Activated CD8-positive, alpha-beta memory T cell treated with anti-CD3 and anti-CD28 coated beads, Interleukin-2, amount 10 ng/mL, durations not matched to agents 7 days and 5 days (primary cell): ENCODE measurements around the gene GDA. TPM values are rescaled to one million over a fixed set of nuclear protein-coding genes. Genes with fewer than 3 reads are reported as not detected.

Experiments used
- ATAC-seq: fragments of 150-1000 bp; cut with Tn5 transposase; one replicate; pipeline ENCODE4 v1.10.0; 2021; ENCODE audit warnings: moderate library complexity
- CTCF ChIA-PET: fragments of 350-600 bp; sonication (Branson Sonifier 250); formaldehyde crosslinking; loops from one replicate; lab custom pipeline; 2021; ENCODE audit warnings: antibody characterized with exemption; lab: Charles Lee
- DNase-seq: peaks from one replicate; pipeline ENCODE4 v3.0.0-alpha.2; 2020
- H3K27ac Mint-ChIP-seq: one replicate; pipeline ENCODE4 v1.8.0; 2021; ENCODE audit warnings: mild to moderate bottlenecking, mixed read lengths
- H3K27me3 Mint-ChIP-seq: one replicate; pipeline ENCODE4 v1.8.0; 2021; ENCODE audit warnings: mixed read lengths
- H3K36me3 Mint-ChIP-seq: one replicate; pipeline ENCODE4 v1.8.0; 2021; ENCODE audit warnings: mild to moderate bottlenecking, mixed read lengths
- H3K4me1 Mint-ChIP-seq: one replicate; pipeline ENCODE4 v1.8.0; 2021; ENCODE audit warnings: mixed read lengths
- H3K4me3 Mint-ChIP-seq: one replicate; pipeline ENCODE4 v1.8.0; 2021; ENCODE audit warnings: mild to moderate bottlenecking, moderate library complexity, mixed read lengths
- H3K9me3 Mint-ChIP-seq: one replicate; pipeline ENCODE4 v1.8.0; 2022; ENCODE audit warnings: low read depth, mixed read lengths
- total RNA-seq, 2 experiments: library from RNA; stranded (reverse); gene quantifications; one replicate each; pipeline ENCODE4 v1.2.3, GENCODE V29; 2021

The GDA gene
- total RNA-seq, 2 experiments from 2014 or later: not detected

DNA sequence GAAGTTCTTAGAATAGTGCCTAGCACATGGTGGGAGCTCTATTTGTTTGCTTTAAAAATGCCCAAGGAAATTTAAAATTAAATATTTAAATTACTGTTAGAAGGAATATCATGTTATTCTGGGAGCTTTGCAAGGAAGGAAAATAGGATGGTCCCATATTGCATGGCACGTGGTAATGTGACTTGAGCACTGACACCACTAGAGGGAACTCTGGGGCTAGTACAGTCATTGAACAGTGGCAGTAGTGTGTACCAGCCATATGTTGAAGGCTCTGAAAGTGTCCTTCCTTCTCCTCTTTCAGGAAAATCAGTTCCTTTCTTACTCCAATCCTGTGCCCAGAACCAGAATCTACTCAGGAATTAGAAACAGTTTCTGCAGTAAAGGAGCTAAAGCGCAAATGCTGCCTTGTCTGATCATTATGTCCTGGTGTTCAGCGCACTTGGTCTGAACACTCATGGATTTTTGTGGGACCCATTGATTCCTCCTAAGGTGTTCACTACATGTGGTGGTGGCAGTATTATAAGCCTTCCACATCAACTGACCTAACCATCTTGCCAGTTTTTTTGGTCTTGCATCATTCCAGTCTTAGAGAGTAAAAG lies 54.1 kb downstream of the GDA start:
- no peak for DNase-seq
- no peaks in the 10 kb centered on the region for H3K36me3 Mint-ChIP-seq
- ATAC-seq: no peak
- no peak overlapping the region for H3K4me3 Mint-ChIP-seq
- no peaks in the 10 kb centered on the region for H3K4me1 Mint-ChIP-seq
- peaks cover 5% of the 10 kb centered on the region for H3K27me3 Mint-ChIP-seq
- H3K9me3 Mint-ChIP-seq: no peaks in the 10 kb centered on the region
- CTCF ChIA-PET: interaction anchor here (1.3 kb wide), 1 partner anchor 39 kb away, joined by 3 read pairs; no protein-coding TSS in a partner anchor
- no peak overlapping the region for H3K27ac Mint-ChIP-seq

DNA sequence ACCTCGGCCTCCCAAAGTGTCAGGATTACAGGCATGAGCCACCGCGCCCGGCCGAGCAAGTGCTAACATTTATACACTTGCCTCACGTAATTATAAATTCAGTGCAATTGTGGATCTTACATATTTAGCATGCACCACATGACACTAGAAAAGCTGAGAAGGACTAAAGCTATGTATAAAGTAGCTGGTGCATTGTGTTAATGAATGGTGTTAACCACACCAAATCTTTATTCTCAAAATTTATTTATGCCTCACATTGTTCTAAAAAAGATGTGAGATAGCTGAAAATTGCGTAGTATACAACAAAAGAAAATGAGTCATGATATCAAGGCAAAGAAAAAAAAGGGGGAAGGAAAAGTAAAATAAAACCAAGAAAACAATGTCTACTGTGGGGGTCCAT lies 54.8 kb downstream of the GDA start:
- peaks cover 5% of the 10 kb centered on the region for H3K27me3 Mint-ChIP-seq
- no peak overlapping the region for H3K4me3 Mint-ChIP-seq
- CTCF ChIA-PET: interaction anchor here (1.3 kb wide), 1 partner anchor 38 kb away, joined by 3 read pairs; no protein-coding TSS in a partner anchor
- no peak overlapping the region for H3K27ac Mint-ChIP-seq
- H3K9me3 Mint-ChIP-seq: no peaks in the 10 kb centered on the region
- DNase-seq: no peak
- ATAC-seq: no peak
- no peaks in the 10 kb centered on the region for H3K36me3 Mint-ChIP-seq
- no peaks in the 10 kb centered on the region for H3K4me1 Mint-ChIP-seq

DNA sequence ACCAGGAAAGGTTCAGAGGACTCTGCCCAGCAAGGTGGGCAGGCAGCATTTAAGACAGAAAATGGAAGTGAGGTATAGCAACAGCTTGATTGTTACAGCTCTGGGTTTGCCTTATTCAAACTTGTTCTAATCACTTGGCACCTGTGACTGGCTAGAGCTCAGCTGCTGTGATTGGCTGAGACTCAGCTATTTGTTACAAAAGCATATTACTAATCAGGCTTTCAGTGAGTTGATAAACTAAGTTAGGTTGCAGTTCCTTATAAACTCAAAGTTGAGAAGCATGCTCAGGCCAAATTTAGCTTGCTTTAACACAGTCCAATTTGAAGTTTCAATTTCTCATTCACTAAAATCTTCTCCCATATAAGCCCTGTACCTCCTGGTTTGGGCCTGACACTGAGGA lies 56.3 kb downstream of the GDA start:
- CTCF ChIA-PET: interaction anchor here (1.3 kb wide), 1 partner anchor 167 kb away, joined by 4 read pairs; no protein-coding TSS in a partner anchor

DNA sequence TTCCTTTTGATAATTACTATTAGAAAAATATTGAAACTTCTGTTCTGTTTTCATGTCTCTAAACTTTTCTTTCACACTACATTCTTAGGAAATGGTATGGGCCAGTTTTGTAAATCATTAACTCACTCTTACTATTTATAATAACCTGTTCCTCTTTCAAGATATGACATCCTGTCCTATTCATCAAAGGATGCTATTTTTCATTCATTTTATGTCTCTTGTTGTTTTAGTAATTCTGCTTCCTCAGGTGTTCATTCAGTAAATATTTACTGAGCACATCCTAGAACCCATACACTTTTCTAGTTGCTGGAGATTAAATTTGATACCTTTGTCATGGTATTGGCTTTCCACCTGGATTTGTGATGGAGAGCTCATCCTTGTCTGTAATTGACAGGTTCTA lies 58.0 kb downstream of the GDA start:
- H3K4me1 Mint-ChIP-seq: no peaks in the 10 kb centered on the region
- CTCF ChIA-PET: no interaction called here
- H3K9me3 Mint-ChIP-seq: no peaks in the 10 kb centered on the region
- no peak for ATAC-seq
- H3K27me3 Mint-ChIP-seq: peaks cover 13% of the 10 kb centered on the region
- H3K4me3 Mint-ChIP-seq: no peak overlapping the region
- no peak for DNase-seq
- no peaks in the 10 kb centered on the region for H3K36me3 Mint-ChIP-seq
- H3K27ac Mint-ChIP-seq: no peak overlapping the region

More for the DNA sequence above, 56.3 kb downstream of the GDA start:
- H3K4me1 Mint-ChIP-seq: no peaks in the 10 kb centered on the region
- H3K27me3 Mint-ChIP-seq: peaks cover 8% of the 10 kb centered on the region
- H3K36me3 Mint-ChIP-seq: no peaks in the 10 kb centered on the region
- H3K27ac Mint-ChIP-seq: no peak overlapping the region
- no peak overlapping the region for H3K4me3 Mint-ChIP-seq
- no peaks in the 10 kb centered on the region for H3K9me3 Mint-ChIP-seq
- DNase-seq (no peak), ATAC-seq (no peak)

DNA sequence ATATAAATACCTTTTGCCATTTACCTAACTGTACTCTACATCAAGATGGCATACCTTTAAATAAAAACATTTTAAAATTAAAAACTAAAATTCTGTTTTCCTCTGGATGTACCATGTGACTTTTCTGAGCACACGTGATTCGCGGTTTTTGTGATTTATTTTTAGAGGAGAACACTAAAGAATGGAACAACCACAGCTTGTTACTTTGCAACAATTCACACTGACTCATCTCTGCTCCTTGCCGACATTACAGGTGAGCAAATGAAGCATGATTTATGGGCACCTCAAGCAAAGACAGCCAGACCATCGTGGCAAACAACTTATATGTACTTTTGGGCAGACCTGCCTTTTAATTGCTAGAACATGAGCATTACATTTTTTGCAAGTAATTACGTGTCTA lies 61.3 kb downstream of the GDA start:
- no peak for ATAC-seq
- CTCF ChIA-PET: no interaction called here
- H3K4me1 Mint-ChIP-seq: no peaks in the 10 kb centered on the region
- DNase-seq: no peak
- no peak overlapping the region for H3K27ac Mint-ChIP-seq
- H3K36me3 Mint-ChIP-seq: no peaks in the 10 kb centered on the region
- H3K27me3 Mint-ChIP-seq: peaks cover 13% of the 10 kb centered on the region
- no peaks in the 10 kb centered on the region for H3K9me3 Mint-ChIP-seq
- H3K4me3 Mint-ChIP-seq: no peak overlapping the region

DNA sequence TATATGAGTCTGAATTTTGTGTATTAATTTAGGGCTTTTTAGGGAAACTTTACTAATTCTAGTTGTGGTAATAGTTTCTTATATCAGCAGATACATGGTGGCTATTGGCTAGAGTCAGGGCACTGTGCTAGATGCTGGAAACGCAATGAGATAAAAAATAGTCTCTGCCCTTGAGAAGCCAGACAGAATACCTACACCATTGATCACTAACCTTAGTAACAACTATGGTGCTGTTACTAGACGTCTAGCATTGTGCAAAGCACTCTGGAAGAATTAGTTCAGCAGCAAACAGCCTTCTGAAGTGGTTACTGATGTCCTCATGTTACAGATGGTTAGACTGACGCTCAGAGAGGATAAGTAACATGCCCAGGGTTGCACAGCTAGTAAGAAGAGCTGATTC lies 61.8 kb downstream of the GDA start:
- Mint-ChIP-seq H3K4me3 (no peak overlapping the region), H3K4me1 (no peaks in the 10 kb centered on the region), H3K27me3 (peaks cover 13% of the 10 kb centered on the region), H3K27ac (no peak overlapping the region), H3K9me3 (no peaks in the 10 kb centered on the region), H3K36me3 (no peaks in the 10 kb centered on the region)
- DNase-seq (no peak), ATAC-seq (no peak)
- CTCF ChIA-PET: no interaction called here

DNA sequence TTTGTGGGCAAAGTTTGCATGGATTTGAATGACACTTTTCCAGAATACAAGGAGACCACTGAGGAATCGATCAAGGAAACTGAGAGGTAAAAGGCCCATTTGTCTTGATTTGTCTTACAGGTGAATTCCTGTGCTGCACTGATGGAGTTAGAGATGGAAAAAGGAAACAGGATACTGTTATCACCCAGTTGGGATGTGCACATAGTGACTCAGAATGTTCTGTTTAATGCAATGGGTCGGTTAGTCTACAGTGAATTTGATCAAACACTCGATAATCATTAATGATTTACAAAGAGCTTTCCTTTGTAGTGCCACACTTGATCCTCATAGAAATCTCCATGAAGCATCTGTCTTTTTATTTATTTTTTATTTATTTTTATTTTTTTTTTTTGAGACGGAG lies 64.7 kb downstream of the GDA start:
- no peak overlapping the region for H3K4me3 Mint-ChIP-seq
- CTCF ChIA-PET: no interaction called here
- ATAC-seq (no peak), DNase-seq (no peak)
- no peaks in the 10 kb centered on the region for H3K4me1 Mint-ChIP-seq
- no peaks in the 10 kb centered on the region for H3K9me3 Mint-ChIP-seq
- no peak overlapping the region for H3K27ac Mint-ChIP-seq
- no peaks in the 10 kb centered on the region for H3K36me3 Mint-ChIP-seq
- peaks cover 10% of the 10 kb centered on the region for H3K27me3 Mint-ChIP-seq

DNA sequence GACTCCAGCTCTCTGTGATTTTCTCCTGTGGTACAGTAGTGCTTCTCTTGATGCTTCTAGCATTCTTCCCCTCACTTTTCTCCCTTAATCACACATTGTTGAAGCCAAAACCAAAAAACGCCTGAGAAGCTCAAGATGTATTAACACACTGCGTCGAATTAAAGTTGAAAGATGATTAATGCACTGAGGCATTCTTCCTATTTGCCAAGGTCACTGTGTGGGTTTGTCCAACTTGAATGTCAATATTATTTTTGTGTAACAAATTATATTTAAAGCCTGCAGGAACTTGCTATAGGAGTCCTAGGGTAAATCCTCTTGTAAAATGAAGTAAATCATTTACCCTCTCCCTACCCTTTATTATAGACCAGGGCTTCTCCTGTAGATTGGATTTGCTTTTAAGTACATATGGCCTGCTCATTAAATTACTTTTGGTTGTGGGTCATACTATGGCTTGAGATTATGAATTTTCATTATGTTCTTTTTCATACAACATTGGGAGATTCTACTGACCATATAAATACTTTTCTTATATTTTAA lies 68.1 kb downstream of the GDA start:
- CTCF ChIA-PET: no interaction called here
- H3K36me3 Mint-ChIP-seq: no peaks in the 10 kb centered on the region
- no peak for ATAC-seq

DNA sequence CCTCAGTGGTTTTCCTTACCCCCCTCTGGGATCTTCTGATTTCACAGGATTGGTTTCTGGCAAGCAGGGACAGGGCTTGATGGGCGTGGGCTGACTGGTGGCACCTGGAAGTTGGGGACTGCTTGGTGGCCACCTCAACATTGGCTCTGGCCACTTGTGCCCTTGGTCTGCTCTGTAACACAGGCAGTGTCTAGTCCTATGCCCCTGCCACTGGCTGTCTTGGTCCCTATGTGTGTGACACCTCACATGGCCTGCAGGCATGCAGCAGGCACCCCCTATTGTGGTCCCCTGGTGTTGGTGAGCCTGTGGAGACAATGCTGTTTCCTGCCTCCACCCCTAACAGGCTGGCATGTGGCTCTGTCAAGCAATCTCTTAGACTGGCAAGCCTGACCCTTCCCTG lies 71.3 kb downstream of the GDA start:
- Mint-ChIP-seq H3K4me3 (no peak overlapping the region), H3K36me3 (no peaks in the 10 kb centered on the region), H3K27me3 (peaks cover 7% of the 10 kb centered on the region), H3K9me3 (no peaks in the 10 kb centered on the region), H3K4me1 (no peaks in the 10 kb centered on the region), H3K27ac (no peak overlapping the region)
- DNase-seq (no peak), ATAC-seq (no peak)
- CTCF ChIA-PET: no interaction called here

More for the DNA sequence above, 68.1 kb downstream of the GDA start:
- Mint-ChIP-seq H3K4me1 (no peaks in the 10 kb centered on the region), H3K27ac (no peak overlapping the region), H3K4me3 (no peak overlapping the region), H3K9me3 (no peaks in the 10 kb centered on the region), H3K27me3 (peaks cover 3% of the 10 kb centered on the region)
- DNase-seq: no peak

DNA sequence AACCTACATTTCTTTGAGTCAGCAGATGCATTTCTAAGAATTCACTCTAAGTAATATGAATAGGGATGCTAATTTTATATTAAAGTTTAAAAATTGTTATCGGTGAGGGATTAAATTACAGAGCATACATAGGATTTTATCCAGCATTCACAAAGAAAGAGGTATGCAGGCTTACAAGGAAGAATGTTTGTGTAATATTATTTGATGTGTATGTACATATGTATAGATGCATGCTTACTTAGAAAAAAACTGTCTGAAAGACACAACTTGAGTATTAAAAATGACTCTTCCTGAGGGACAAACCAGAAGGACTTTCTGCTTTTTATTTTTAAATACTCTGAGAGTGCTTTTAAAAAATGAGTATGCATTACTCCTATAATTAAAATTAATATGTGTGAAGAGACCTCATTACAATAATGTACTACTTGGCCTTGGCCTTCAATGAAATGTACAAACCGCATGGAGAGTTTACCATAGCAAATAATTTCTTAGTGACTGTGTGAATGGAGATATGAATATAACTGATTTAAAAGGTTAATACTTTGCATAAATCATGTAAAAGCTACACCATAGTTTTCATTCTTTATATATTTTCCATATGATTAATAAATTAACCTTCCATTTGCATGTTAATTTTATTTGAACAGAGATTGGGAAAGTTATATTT lies 77.0 kb downstream of the GDA start:
- H3K4me3 Mint-ChIP-seq: no peak overlapping the region
- DNase-seq (no peak), ATAC-seq (no peak)
- H3K4me1 Mint-ChIP-seq: no peaks in the 10 kb centered on the region
- H3K36me3 Mint-ChIP-seq: no peaks in the 10 kb centered on the region
- H3K9me3 Mint-ChIP-seq: no peaks in the 10 kb centered on the region
- H3K27ac Mint-ChIP-seq: no peak overlapping the region
- H3K27me3 Mint-ChIP-seq: peaks cover 7% of the 10 kb centered on the region
- CTCF ChIA-PET: no interaction called here

DNA sequence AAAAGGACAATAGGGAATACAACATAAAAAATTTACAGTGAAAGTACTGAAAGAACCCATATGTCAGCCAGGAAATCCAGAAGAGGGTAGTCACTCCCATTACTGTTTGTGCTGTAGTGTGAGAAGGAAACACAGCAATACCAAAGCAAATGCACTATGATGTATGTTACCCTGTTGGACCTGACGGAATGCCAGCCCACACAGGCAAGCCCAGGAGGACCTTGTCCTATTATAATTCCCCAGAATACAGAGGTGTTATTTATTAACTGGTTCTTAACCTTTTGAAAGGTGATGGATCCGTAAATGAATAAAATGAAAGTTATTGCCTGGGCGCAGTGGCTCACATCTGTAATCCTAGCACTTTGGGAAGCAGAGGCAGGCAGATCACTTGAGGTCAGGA lies 79.0 kb downstream of the GDA start:
- ATAC-seq (no peak), DNase-seq (no peak)
- H3K4me1 Mint-ChIP-seq: no peaks in the 10 kb centered on the region
- H3K9me3 Mint-ChIP-seq: no peaks in the 10 kb centered on the region
- no peak overlapping the region for H3K4me3 Mint-ChIP-seq
- H3K27me3 Mint-ChIP-seq: peaks cover under 1% of the 10 kb centered on the region
- H3K27ac Mint-ChIP-seq: no peak overlapping the region
- CTCF ChIA-PET: no interaction called here
- H3K36me3 Mint-ChIP-seq: no peaks in the 10 kb centered on the region

DNA sequence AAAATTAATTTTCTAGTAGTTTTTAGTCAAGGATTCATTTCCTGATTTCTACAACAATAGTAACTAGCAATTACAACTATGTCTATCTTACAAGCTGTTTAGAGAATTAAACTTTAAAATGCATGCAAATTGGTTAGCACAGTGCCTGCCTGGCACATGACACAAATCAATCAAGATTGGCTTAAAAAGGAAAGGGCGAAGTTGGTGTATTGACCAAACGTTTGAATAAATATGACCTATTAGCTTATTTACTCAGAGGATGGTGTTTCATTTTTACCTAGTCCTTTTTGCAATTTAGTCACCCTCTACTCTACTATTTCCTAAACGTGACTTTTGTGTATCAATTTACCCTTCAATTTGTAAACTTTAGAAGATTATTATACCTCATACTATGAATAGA lies 83.5 kb downstream of the GDA start:
- H3K27ac Mint-ChIP-seq: no peak overlapping the region
- DNase-seq (no peak), ATAC-seq (no peak)
- H3K9me3 Mint-ChIP-seq: no peaks in the 10 kb centered on the region
- no peaks in the 10 kb centered on the region for H3K27me3 Mint-ChIP-seq
- CTCF ChIA-PET: no interaction called here
- no peak overlapping the region for H3K4me3 Mint-ChIP-seq
- H3K36me3 Mint-ChIP-seq: no peaks in the 10 kb centered on the region
- no peaks in the 10 kb centered on the region for H3K4me1 Mint-ChIP-seq

DNA sequence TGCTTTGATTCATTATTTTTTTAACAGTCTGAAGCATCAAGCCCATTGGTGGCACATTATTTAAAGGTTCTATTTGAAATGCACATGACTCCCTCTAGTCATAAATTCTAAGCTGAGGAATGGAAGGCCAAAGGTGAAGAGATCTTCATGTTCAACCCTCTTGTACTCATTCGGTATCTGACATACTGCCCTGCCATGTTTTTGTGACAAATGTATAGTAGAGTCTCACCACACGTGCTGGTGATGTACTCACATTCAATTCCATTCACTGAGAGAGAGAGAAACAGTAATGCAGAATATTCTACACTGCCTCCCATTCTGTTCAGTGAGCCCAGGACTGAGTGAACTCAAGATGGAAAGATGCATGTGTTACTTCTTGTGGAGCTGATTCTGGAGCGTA lies 98.3 kb downstream of the GDA start:
- H3K27me3 Mint-ChIP-seq: peaks cover 30% of the 10 kb centered on the region
- DNase-seq: no peak
- H3K4me3 Mint-ChIP-seq: no peak overlapping the region
- no peak overlapping the region for H3K27ac Mint-ChIP-seq
- no peaks in the 10 kb centered on the region for H3K4me1 Mint-ChIP-seq
- ATAC-seq: no peak
- H3K36me3 Mint-ChIP-seq: no peaks in the 10 kb centered on the region
- CTCF ChIA-PET: no interaction called here
- no peaks in the 10 kb centered on the region for H3K9me3 Mint-ChIP-seq

DNA sequence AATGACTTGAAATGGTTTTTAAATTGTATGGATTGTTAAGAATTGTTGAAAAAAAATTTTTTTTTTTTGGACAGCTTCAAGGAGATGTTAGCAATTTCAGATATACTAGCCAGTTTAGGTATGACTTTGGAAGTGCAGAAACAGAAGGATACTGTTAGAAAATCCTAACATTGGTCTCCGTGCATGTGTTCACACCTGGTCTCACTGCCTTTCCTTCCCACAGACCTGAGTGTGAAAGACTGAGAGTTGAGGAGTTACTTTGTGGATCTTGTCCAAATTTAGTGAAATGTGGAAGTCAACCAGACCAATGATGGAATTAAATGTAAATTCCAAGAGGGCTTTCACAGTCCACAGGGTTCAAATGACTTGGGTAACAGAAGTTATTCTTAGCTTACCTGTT lies 102.3 kb downstream of the GDA start:
- no peaks in the 10 kb centered on the region for H3K36me3 Mint-ChIP-seq
- no peak overlapping the region for H3K27ac Mint-ChIP-seq
- H3K9me3 Mint-ChIP-seq: no peaks in the 10 kb centered on the region
- no peak for ATAC-seq
- H3K4me1 Mint-ChIP-seq: no peaks in the 10 kb centered on the region
- CTCF ChIA-PET: interaction anchor here (1.6 kb wide), 1 partner anchor 213 kb away, joined by 5 read pairs; no protein-coding TSS in a partner anchor
- no peak overlapping the region for H3K4me3 Mint-ChIP-seq
- peaks cover 49% of the 10 kb centered on the region for H3K27me3 Mint-ChIP-seq
- no peak for DNase-seq
